ENCODE data around the gene ARHGEF19.

ARHGEF19 gene

DNA sequence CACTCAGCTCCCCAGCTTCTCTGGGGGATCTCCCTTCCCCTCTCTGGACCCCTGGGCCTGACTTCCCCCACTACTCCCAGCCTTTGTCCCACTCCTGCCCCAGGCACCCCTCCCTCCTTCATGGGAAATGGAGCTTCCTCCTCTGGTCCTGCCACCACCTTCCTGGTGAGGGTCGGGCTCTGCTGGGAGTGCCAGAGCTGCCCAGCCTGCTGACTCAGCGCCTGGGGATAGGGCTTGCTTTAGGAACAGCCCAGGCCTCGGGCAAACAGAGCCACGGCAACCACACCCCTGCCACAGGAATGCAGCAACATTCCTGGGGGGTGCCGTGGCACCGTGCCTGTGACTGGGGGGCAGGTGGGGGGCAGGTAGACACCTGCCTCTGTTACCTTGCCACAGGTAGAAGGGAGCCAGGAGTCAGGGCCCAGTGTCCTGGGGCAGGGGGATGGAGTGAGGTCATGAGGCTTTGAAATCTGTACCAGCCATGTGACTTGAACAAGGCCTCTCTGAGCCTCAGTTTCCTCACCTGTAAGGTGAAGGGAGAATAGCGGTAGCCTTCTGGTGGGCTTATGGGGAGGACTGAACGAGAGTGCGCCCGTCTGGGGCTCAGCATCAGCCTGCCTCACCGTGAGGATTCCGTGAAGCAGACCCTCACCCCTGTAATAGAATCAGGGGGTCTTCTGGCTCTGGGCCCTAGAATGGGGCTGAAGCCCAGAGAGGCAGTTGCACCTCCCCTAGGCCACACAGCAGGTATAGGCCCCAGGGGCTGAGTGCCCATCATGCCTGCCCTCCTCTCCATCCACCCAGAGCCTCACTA, 38.8 kb downstream of the ARHGEF19 start:
- DNase-seq (ENCODE audit: low read depth) = no peak
- TF ChIP-seq MYC (IDR thresholded peaks at IDR 0.05; ENCODE audit: low read depth, low read length) (no peak), POLR2A (IDR thresholded peaks at IDR 0.05; ENCODE audit: extremely low read depth, insufficient read length) (no peak)
- TF ChIP-seq, protein P1, sequence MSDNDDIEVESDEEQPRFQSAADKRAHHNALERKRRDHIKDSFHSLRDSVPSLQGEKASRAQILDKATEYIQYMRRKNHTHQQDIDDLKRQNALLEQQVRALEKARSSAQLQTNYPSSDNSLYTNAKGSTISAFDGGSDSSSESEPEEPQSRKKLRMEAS (IDR thresholded peaks at IDR 0.05; ENCODE audit: low read depth, low read length) = no peak
- TF ChIP-seq, protein P2, sequence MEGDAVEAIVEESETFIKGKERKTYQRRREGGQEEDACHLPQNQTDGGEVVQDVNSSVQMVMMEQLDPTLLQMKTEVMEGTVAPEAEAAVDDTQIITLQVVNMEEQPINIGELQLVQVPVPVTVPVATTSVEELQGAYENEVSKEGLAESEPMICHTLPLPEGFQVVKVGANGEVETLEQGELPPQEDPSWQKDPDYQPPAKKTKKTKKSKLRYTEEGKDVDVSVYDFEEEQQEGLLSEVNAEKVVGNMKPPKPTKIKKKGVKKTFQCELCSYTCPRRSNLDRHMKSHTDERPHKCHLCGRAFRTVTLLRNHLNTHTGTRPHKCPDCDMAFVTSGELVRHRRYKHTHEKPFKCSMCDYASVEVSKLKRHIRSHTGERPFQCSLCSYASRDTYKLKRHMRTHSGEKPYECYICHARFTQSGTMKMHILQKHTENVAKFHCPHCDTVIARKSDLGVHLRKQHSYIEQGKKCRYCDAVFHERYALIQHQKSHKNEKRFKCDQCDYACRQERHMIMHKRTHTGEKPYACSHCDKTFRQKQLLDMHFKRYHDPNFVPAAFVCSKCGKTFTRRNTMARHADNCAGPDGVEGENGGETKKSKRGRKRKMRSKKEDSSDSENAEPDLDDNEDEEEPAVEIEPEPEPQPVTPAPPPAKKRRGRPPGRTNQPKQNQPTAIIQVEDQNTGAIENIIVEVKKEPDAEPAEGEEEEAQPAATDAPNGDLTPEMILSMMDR (IDR thresholded peaks at IDR 0.05; ENCODE audit: low read depth, low read length) = no peak
- no peak overlapping the region for H3K4me3 ChIP-seq (ENCODE audit: low read depth, low read length)

DNA sequence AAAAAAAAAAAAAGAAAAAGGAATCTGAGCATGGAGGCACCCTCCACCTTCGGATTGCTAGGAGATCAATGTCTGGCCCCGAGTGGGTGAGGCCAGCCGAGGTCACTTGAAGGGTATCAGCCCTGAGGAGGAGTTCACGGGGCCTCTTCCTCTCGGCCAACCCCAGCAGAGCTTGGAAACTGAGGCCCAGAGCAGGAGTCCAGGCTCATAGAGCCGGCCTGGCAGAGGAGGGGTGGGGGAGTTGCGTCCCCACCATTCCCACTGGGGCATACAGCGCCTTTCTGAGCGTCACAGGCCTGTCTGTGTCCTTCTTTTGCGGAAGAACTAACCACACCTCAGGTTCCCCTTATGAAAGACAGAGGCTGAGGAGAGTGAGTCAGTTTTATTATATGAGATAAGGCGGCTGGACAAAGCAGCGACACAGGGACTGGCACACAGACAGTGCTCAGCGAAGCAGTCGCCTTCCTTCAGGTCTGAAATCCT, 39.4 kb downstream of the ARHGEF19 start:
- peak; percentile 87 for DNase-seq (ENCODE audit: low read depth)
- H3K4me3 ChIP-seq (ENCODE audit: low read depth, low read length) = no peak overlapping the region
- TF ChIP-seq, protein P2 (IDR thresholded peaks at IDR 0.05; ENCODE audit: low read depth, low read length) = no peak
- TF ChIP-seq, protein P1 (IDR thresholded peaks at IDR 0.05; ENCODE audit: low read depth, low read length) = no peak
- TF ChIP-seq MYC (IDR thresholded peaks at IDR 0.05; ENCODE audit: low read depth, low read length) (no peak), POLR2A (IDR thresholded peaks at IDR 0.05; ENCODE audit: extremely low read depth, insufficient read length) (no peak)

DNA sequence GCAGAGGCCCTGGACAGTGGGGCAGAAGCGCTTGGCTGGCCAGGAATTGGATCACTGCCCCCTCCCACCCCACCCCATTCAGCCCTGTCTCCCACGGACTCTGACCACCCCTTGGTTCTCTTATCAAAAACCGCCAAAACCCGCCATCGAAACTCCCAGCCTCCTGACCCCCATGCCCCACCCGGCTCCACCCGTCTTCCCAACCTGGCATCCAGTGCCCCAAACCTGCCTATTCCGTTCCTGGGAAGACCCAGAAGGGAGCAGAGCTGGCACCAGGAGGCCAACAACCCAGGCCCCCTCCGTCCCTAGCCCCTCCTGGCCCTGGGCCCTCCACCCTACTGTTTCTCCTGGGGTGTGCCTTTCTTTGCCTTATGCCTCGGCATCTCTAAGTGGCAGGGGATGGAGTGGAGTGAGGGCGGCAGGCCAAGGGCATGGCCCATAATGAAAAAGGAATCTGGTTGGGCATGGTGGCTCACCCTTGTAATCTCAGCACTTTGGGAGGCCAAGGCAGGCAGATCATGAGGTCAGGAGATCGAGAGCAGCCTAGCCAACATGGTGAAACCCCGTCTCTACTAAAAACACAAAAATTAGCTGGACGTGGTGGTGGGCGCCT, 40.1 kb downstream of the ARHGEF19 start:
- TF ChIP-seq MYC (IDR thresholded peaks at IDR 0.05; ENCODE audit: low read depth, low read length) (no peak), POLR2A (IDR thresholded peaks at IDR 0.05; ENCODE audit: extremely low read depth, insufficient read length) (no peak)
- TF ChIP-seq, protein P2 (IDR thresholded peaks at IDR 0.05; ENCODE audit: low read depth, low read length) = no peak
- TF ChIP-seq, protein P1 (IDR thresholded peaks at IDR 0.05; ENCODE audit: low read depth, low read length) = no peak
- H3K4me3 ChIP-seq (ENCODE audit: low read depth, low read length) = no peak overlapping the region
- DNase-seq (ENCODE audit: low read depth) = no peak

DNA sequence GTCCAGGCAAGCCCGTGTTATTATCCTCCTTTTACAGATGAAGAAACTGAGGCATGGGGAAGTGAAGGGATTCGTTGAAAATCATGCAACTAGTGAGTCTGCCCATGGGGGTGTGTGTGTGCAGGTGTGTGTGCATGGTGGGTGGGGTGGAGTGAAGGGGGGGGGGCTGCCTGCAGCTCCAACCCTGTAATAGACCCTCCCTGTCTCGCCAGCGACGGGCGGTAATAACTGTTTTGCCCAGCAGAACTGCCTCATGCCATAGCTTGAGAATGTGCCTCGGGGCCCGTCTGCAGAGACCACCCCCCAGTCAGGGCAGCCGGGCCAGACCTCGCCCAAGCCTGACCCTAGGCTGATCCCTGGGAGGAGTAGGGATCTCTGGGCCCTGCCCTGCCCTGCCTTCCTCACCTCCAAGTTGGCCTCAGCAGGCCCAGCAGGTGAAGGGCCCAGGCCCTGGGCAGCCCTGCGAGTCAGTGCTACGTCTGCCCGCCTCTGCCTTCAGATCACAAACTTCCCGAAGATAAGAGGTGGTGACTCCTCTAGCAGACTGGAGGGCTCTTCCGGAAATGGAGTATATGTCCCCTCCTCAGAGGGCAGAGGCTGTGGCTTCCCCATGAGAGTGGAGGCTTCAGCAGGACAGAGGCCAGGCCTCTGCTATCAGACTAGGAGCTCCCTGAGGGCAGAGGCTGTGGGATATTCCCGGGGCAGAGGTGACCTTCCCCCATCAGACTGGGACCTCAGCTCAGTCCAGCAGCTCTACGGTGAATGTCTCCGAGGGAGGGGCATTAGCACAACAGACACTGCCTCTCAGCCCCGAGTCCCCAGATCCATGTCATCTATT, 40.9 kb downstream of the ARHGEF19 start:
- DNase-seq (ENCODE audit: low read depth) = no peak
- TF ChIP-seq, protein P2 (IDR thresholded peaks at IDR 0.05; ENCODE audit: low read depth, low read length) = no peak
- TF ChIP-seq MYC (IDR thresholded peaks at IDR 0.05; ENCODE audit: low read depth, low read length) (no peak), POLR2A (IDR thresholded peaks at IDR 0.05; ENCODE audit: extremely low read depth, insufficient read length) (no peak)
- TF ChIP-seq, protein P1 (IDR thresholded peaks at IDR 0.05; ENCODE audit: low read depth, low read length) = no peak
- no peak overlapping the region for H3K4me3 ChIP-seq (ENCODE audit: low read depth, low read length)

DNA sequence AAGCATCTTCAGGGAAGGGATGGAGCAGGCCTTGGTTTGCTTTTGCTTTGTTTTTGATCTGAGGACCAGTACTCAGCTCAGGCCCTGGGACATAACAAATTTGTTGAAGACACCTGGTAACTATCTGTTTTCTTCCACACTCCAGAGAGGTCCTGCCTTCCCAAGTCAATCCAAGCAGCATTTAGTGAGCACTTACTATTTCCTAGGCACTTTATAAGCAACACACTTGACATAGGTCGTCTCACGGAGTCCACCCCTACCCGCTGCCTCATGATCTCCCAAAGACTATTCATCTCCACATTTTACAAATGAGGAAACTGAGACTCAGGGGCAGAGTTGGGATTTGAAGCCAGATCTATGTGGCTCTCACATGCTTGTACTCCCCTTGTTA, 42.2 kb downstream of the ARHGEF19 start:
- H3K4me3 ChIP-seq (ENCODE audit: low read depth, low read length) = no peak overlapping the region
- TF ChIP-seq, protein P2 (IDR thresholded peaks at IDR 0.05; ENCODE audit: low read depth, low read length) = no peak
- TF ChIP-seq MYC (IDR thresholded peaks at IDR 0.05; ENCODE audit: low read depth, low read length) (no peak), POLR2A (IDR thresholded peaks at IDR 0.05; ENCODE audit: extremely low read depth, insufficient read length) (no peak)
- DNase-seq (ENCODE audit: low read depth) = no peak
